TTC549 (cell line): ENCODE results near the gene DPH5.

Experiments used
- FAIRE-seq: peaks from 2 replicates; lab custom pipeline; 2012; peaks lifted over from hg19 to GRCh38; lab: Jason Lieb, UNC

DPH5 gene

GRCh38 chr1:101030881-101031280, 5.3 kb upstream of the DPH5 start:
- FAIRE-seq, result no peak

GRCh38 chr1:101029184-101029583, 3.6 kb upstream of the DPH5 start:
- FAIRE-seq, result no peak

GRCh38 chr1:101028466-101028865, 2.9 kb upstream of the DPH5 start:
- no peak for FAIRE-seq

GRCh38 chr1:101027194-101027772, 1.7 kb upstream of the DPH5 start:
- no peak for FAIRE-seq

- no peak for FAIRE-seq
Measured at GRCh38 chr1:101026430-101026788, 825 bp upstream of the DPH5 start.

- FAIRE-seq, result no peak
Measured at GRCh38 chr1:101025283-101025656, 314 bp downstream of the DPH5 start.

- no peak for FAIRE-seq
Measured at GRCh38 chr1:101022294-101022693, 3.3 kb downstream of the DPH5 start.

GRCh38 chr1:101017448-101017847, 8.1 kb downstream of the DPH5 start:
- FAIRE-seq, result no peak

GRCh38 chr1:101013776-101014175, 11.8 kb downstream of the DPH5 start:
- FAIRE-seq, result no peak

- FAIRE-seq, result no peak
Measured at GRCh38 chr1:101008229-101008834, 17.3 kb downstream of the DPH5 start.

- FAIRE-seq, result no peak
Measured at GRCh38 chr1:101006553-101006952, 19.0 kb downstream of the DPH5 start.

GRCh38 chr1:101005871-101006270, 19.7 kb downstream of the DPH5 start:
- FAIRE-seq, result no peak

- FAIRE-seq, result no peak
Measured at GRCh38 chr1:101005183-101005582, 20.4 kb downstream of the DPH5 start.

- no peak for FAIRE-seq
Measured at GRCh38 chr1:101004670-101005069, 20.9 kb downstream of the DPH5 start.

GRCh38 chr1:101004061-101004460, 21.5 kb downstream of the DPH5 start:
- FAIRE-seq, result no peak

GRCh38 chr1:101003012-101003650, 22.5 kb downstream of the DPH5 start:
- no peak for FAIRE-seq

GRCh38 chr1:101002551-101002950, 23.0 kb downstream of the DPH5 start:
- FAIRE-seq, result no peak

GRCh38 chr1:101000131-101000873, 25.3 kb downstream of the DPH5 start:
- FAIRE-seq, result no peak

GRCh38 chr1:100998426-100998825, 27.2 kb downstream of the DPH5 start:
- FAIRE-seq, result no peak

GRCh38 chr1:100995198-100995988, 30.2 kb downstream of the DPH5 start:
- no peak for FAIRE-seq

GRCh38 chr1:100989306-100990077, 36.1 kb downstream of the DPH5 start:
- FAIRE-seq, result no peak

- FAIRE-seq, result no peak
Measured at GRCh38 chr1:100988121-100988520, 37.5 kb downstream of the DPH5 start.
